Activated gamma-delta T cell (primary cell): Measurements from ENCODE around the gene HSP90AA1.
"Not testable (repeated sequence)": the region's sequence is repeated elsewhere in the genome, so short reads cannot be mapped to it uniquely, and the experiment has no call there.

Experiments used
- DNase-seq: peaks from one replicate; lab custom pipeline; 2025; lab: John Stamatoyannopoulos, UW
- total RNA-seq, 2 donors: gene quantifications; one replicate each; lab custom pipeline; 2026; lab: John Stamatoyannopoulos, UW

The HSP90AA1 gene
- 203 to 363 reads per million in 2 donors for total RNA-seq

DNA sequence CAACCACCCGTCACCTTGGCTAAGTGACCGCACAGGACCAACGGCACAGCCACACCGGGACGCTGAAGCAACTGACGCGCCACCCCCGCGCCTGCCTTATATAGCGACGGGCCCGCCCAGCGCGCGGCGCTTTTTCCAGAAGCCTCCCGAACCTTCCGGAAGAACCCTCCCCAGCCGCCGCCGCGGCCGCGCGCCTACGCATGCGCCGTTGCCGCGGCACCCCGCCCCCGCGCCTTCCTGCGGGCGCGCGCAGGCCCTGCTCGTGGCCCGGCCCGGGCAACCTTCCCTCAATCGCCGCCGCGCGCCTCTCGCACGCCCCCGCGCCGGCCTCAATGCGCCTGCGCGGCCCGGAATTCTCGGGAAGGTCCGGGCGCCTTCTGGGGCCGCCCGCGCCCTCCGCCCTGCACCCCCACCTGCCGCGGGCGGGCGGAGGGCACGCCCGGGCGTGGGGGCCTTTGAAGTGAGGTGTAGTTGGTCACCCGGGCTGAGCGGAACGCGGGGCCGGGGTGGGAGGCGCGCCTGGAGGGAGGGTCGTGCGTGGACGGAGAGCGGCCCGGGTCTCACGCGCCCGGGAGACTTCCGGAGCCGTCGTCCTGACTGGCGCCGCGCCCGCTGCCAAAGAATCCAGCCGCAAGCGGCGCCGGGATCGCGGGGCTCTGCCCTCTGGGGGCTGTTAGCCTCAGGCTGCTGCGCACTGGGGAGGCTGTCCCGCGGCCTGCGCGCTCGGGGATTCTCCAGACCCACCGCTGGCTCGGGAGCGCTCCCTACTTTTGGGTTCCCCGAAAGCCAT is at the start of gene HSP90AA1:
TSS of gene HSP90AA1 (minus strand) at position 73 of the 790 bp plus-strand sequence. CDS start 666 bp downstream, outside the sequence.
- peak; percentile 88 for DNase-seq

DNA sequence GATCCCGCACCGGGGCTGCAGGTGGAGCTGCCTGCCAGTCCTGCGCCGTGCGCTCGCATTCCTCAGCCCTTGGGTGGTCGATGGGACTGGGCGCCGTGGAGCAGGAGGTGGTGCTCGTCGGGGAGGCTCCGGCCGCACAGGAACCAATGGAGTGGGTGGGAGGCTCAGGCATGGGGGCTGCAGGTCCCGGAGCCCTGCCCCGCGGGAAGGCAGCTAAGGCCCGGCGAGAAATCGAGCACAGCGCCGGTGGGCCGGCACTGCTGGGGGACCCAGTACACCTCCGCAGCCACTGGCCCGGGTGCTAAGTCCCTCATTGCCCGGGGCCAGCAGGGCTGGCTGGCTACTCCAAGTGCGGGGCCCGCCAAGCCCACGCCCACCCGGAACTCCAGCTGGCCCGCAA is 48.6 kb upstream of the HSP90AA1 start:
- not testable (repeated sequence) for DNase-seq

DNA sequence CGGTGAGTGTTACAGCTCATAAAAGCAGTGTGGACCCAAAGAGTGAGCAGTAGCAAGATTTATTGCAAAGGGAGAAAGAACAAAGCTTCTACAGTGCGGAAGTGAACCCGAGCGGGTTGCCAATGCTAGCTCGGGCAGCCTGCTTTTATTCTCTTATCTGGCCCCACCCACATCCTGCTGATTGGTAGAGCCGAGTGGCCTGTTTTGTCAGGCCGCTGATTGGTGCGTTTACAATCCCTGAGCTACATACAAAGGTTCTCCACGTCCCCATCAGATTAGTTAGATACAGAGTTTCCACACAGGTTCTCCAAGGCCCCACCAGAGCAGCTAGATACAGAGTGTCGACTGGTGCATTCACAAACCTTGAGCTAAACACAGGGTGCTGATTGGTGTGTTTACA is 47.9 kb upstream of the HSP90AA1 start:
- DNase-seq = not testable (repeated sequence)

DNA sequence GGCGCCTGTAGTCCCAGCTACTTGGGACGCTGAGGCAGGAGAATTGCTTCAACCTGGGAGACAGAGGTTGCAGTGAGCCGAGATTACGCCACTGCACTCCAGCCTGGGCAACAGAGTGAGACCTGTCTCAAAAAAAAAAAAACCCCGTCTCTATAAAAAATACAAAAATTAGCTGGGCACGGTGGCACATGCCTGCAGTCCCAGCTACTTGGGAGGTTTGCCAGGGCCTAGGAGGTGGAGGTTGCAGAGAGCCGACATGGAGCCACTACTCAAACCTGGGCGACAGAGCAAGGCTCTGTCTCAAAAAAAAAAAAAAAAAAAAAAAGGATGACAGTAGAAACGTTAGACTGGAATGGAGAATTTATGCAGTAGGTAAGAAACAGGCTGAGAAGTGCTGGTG is 47.2 kb upstream of the HSP90AA1 start:
- not testable (repeated sequence) for DNase-seq

DNA sequence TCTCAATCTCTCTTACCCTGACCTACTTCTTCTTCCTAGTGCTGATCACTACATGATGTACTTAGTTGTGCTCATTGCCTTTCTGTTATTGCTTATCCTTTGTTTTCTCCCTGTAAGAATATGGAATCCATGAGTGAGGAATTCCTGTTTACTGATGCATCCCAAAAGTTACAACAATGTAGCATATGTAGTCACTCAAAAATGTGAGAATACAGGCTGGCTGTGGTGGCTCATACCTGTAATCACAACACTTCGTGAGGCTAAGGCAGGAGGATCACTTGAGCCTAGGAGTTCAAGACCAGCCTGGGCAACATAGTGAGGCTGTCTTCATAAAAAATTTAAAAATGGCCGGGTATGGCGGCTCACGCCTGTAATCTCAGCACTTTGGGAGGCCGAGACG is 44.9 kb upstream of the HSP90AA1 start:
- DNase-seq = no peak

DNA sequence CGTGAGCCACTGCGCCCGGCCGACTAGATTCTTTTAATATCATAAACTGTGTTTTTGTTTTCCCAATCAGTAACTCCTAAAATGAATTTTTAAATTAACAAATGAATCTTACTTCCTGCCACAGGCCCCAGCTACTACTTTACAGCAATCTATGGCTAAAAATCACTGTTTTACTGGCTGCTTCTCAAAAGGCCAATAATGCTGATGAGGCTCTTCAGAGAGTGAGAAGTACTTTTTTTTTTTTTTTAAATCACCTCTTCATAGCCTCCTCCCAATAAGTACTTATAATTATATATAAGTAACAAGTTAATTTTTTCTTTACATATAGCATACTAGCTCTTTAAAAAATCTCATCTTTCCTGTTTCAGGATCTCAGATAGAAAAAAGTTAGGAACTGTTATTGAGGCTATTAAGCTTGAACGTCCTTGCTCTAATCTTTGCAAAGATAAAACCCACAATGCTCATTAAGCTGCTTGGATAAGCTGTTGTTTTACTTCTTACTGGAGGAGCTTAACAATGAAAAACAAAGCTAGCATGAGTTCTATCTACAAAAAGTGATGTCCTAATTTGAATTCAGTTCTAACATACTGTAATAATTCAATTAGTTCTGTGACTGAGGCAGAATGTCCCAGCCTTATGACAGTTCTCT is 40.1 kb upstream of the HSP90AA1 start:
- DNase-seq = no peak

DNA sequence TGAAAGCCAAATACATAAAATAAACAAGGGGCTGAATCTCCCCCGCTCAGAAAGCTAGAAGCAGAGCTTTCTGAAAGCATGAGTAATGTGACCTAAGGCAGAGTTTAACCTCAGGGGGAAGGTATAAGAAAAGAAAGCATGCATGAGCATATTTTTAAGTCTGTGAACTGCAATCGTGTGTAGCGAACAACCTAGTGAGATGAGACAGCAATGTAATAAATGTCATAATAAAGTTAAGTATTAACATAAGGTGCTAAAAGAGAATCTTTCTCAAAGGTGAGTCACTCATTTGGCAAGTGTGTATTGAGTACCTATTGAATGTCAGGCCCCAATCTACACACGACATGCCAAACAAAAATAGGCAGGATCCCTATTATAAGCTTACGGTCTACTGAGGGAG is 38.7 kb upstream of the HSP90AA1 start:
- no peak for DNase-seq

DNA sequence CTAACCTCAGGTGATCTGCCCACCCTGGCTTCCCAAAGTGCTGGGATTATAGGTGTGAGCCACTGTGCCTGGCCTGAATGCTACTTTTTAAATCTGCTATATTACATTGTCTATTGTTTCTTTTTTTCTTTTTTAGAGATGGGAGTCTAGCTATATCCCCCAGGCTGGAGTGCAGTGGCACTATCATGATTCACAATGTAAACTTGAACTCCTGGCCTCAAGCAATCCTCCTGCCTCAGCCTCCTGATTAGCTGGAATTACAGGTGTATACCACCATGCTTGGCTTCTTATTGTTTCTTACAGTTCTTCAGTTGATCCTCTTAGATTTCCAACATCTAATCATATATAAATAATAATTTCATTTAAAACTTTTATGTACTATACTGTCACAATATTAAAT is 37.6 kb upstream of the HSP90AA1 start:
- DNase-seq = no peak

DNA sequence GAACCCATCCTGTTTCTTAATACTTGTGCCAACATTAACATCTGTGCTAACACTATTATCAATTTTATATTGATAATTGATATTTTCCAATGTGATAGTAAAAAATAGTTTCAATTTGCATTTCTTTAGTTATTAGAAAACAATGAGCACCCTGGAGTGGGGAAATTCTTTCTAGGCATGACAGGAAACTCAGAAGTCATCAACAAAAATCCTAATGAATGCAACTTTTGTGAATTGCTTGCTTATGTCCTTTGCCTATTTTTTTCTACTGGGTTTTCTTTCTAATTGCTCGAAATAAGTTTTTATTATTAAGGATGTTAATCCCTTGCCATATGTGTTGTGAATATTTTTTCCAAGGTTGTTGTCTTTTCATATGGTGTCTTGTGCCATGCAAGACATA is 34.7 kb upstream of the HSP90AA1 start:
- no peak for DNase-seq

DNA sequence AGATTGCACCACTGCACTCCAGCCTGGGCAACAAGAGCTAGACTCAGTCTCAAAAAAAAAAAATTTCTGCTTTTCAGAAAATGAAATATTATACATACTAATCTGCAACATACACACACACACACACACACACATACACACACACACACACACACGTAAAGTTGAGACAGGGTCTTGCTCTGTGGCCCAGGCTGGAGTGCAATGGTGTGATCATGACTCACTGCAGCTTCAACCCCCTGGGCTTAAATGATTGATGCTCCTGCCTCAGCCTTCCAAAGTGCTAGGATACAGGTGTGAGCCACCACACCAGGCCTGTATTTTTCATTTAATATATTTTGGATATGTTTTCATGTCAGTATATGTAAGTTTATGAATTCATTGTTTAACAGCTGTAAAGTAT is 34.0 kb upstream of the HSP90AA1 start:
- no peak for DNase-seq

DNA sequence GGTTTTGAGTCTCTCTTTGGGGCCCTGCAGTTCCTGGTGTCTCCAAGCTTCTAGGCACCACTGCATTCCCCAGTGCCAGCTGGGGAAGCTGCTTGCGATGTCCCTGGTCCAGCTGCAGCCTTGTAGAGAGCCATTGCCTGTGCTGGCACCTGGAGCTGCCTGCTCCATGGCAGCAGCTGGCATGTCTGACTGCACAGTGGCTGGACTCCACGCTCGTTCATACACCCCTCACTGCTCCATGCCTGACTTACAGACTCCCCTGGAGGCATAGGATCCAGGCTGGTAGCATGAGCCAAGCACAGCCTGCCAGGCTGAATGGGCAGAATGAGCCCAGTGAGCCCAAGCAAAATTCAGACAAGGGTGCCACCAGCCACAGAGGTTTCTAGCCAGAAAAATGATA is 31.0 kb upstream of the HSP90AA1 start:
- DNase-seq = no peak

DNA sequence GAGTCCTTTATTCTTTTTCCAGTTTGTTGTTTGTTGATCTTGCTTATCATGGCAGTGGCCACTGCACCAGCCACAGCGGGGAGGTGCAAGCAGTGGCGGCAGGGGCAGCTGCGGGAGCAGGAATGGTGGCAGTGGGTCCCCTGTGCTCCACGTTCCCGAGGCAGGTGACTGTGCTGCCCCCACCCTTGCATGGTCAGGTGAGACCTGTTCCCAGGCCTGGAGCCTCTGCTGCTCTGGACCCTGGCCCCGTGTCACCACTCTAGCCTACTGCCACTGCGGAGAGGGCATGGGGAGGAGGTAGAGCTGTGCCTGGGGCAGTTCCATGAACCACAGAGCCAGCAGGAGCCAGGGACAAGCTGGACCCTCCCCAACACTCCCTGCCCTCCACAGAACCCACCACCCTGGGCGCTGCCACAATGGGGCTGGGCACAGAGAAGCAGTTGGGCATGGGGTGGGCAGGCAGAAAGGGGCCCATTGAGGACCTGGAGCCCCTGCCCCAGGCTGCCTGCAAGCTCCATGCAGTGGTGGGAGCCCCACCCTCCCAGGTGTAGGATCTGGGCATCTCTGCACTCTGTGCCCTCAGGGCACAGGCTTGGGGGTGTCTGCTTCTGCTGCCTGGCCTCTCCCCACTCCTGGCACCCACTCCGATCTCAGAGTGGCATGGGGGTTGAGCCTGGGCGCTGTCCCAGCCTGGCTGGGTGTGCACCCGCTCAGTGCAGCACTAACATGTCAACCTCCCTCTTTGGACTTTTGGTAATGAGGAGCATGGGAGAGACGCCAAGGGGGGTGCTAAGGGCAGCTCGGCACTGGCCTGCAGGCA is 29.7 kb upstream of the HSP90AA1 start:
- DNase-seq = no peak

DNA sequence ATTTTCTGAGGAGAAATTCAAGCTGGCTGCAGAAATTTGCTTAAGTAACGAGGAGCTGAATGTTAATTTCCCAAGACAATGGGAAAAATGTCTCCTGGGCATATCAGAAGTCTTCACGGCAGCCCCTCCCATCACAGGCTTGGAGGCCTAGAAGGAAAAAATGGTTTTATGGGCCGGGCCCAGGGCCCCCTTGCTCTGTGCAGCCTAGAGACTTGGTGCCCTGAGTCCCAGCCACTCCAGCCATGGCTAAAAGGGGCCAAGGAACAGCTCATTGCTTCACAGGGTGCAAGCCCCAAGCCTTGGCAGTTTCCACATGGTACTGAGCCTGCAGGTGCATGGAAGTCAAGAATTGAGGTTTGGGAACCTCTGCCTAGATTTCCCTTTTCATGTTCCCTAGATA is 24.3 kb upstream of the HSP90AA1 start:
- DNase-seq = no peak

DNA sequence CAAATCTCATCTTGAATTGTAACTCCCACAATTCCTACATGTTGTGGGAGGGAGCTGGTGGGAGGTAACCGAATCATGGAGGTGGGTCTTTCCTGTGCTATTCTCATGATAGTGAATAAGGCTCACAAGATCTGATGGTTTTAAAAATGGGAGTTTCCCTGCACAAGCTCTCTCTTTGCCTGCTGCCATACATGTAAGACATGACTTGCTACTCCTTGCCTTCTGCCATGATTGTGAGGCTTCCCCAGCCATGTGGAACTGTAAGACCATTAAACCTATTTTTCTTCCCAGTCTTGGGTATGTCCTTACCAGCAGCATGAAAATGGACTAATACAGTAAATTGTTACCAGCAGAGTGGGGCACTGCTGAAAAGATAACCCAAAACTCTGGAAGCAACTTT is 22.5 kb upstream of the HSP90AA1 start:
- DNase-seq = not testable (repeated sequence)

DNA sequence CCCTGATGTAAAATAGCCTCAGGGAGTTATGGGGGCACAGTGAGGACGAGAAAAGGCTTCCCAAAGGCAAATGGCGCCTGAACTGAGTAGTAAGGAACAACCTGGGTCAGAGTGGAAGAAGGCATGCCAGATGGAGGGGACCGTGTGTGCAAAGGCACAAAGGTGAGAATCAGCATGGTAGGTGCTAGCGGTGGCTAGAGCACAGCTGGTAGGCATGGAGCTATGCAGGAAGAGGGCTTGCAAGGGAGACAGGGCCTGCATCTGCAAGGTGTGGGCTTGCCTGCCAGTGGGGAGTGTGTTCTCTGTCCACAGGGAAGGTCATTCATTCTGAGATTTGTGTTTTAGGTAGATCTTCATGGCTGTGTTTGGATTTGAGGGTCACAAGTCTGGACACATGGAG is 18.5 kb upstream of the HSP90AA1 start:
- no peak for DNase-seq

DNA sequence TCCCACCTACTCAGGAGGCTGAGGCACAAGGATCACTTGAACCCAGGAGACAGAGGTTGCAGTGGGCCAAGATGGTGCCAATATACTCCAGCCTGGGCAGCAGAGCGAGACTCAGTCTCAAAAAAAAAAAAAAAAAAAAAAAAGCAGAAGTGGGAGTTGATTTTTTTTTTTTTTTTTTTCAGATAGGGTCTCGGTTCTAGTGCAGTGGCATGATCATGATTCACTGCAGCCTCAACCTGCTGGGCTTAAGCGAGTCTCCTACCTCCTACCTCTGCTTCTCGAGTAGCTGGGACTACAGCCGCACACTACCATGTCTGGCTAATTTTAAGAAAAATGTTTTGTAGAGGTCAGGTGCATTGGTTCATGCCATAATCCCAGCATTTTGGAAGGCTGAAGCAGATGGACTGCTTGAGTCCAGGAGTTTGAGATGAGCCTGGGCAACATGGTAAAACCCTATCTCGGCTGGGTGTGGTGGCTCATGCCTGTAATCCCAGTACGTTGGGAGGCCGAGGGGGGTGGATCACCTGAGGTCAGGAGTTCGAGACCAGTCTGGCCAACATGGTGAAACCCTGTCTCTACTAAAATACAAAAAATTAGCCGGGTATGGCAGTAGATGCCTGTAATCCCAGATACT is 16.3 kb upstream of the HSP90AA1 start:
- DNase-seq = no peak

DNA sequence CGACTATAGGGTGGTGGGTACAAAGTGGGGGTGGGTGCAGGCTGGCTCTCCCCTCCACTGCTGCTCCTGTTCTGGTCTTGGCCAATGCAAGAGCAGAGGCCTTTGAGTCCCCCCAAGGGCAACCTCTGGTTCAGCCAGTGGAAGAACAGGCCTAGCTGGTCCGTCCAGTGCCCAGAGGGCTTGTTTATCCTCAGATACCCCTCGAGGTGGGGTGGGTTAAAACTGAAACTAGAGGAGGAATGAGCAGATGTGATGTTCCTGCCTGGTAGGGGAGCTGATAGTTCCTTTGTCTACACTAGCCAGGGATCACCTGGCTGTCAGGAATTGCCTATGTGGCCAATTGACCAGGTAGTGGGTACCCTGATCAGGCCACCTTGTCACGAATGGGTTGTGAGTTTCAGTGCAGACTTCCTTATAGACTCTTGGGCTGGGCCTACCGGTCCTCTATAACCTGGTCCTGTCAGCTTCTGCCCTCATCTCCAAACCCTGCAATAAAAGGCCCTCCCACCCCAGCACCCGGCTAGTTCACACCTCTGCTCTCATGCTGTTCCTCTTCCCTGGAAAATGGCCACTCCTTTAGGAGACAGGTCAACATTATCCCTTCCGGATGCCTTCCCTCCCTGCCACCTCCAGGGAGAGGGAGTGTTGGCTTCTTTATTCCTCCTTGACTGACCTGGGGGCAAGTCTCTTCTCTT is 10.7 kb upstream of the HSP90AA1 start:
- no peak for DNase-seq

DNA sequence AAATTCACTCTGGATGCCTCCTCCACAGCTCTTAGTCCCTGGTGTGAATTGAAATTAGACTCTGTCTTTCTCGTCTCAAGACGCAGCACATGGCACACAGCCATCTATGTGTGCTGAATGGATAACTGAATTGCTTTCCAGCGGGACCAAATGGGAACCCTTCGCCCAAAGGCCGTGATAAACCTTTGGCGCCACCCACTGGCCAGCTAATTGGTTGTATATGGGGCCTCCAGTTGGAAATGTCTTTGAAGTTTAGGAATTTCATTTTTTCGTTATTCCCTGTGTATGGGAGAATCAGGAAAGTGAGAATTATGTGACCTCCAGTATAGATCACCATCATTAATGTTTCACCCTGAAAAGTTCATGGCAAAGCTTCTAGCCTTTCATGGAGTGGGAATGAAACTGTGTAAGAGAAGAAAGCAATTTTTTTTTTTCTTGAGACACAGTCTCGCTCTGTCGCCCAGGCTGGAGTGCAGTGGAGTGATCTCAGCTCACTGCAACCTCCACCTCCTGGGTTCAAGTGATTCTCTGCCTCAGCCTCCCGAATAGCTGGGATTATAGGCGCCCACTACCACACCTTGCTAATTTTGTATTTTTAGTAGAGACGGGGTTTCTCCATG is 9.8 kb upstream of the HSP90AA1 start:
- DNase-seq = no peak

DNA sequence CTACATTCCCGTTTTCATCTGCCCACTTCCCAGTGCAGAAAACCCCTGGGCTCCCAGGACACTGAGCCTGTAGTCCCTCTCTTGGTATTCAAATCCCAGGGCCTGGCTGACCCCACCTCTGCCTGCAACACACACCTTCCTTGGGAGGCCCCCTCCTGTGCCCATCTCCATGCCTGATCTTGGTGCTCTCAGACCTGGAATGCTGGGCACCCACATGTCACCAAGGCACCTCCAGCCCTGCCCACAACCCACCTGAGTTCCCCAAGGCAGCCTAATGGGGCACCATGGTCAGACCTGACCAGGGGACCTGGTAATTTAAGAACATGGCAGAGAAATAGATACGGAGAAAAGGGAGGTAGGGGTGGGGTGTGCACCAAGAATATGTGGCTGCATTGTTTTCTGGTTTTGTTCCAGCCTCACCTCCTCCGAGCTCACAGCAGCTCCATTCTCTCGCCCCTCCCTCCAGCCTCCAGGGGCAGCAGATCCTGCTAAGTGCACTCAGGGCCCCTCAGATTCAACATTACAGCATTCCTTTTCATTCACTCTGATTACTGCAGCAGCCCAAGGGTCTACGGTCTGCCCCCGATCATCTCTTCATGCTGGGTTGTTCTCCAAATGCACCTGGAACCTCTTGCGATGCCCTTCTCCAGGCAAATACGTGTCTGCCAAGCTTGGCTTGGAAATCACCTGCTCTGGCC is 9.2 kb upstream of the HSP90AA1 start:
- DNase-seq = no peak

DNA sequence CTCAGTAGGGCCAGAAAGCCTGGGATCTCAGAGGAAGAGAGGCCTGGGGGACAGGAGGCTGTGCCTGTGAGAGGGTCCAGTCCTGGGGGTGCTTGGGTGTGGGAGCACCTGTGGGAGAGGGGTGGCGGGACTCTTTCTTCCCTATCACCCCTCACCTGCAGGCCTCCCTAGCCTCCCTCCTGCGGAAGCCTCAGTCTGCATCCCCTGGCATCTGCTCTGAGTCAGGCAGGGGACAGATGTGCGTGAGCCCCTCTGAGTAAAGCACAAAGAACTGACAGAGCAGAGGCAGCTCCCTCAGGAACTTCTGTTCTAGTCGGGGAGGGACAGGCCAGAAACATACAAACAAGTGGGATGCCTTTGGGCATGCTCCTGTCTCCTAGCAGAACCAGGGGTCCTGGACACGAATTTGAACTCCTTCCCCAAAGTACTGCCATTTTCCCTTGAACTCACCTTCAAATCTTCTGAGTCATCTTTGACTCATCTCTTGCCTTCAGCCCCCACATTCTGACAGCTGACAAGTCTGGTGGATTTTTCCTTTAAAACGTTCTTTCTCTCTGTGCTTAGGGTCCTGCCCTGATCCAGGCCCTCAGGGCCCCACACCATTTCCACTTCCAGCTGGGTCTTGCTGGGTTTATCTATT is 8.5 kb upstream of the HSP90AA1 start:
- DNase-seq = no peak
